Activated T-helper 1 cell treated with anti-CD3 and anti-CD28 coated beads, Interleukin-12 subunit alpha, Interleukin-12 subunit beta, Interleukin-2, Interleukin-4 antibody, amounts not matched to agents 30 ng/mL and 10 ng/mL and 1 ng/mL, durations not matched to agents 14 hours and 24 hours and 36 hours (primary cell): ENCODE data around the gene CREB5. TPM values are rescaled to one million over a fixed set of nuclear protein-coding genes. Genes with fewer than 3 reads are reported as not detected.

ENCODE experiments used
- DNase-seq: peaks from one replicate; pipeline ENCODE4 v3.0.0; 2021; ENCODE audit warnings: low spot score
- H3K27ac Mint-ChIP-seq: one replicate; pipeline ENCODE4 v1.8.0; 2021; ENCODE audit warnings: mild to moderate bottlenecking, mixed read lengths
- H3K27me3 Mint-ChIP-seq: one replicate; pipeline ENCODE4 v1.8.0; 2022; ENCODE audit warnings: mild to moderate bottlenecking, moderate library complexity, mixed read lengths; ENCODE audit not compliant: insufficient read depth
- H3K36me3 Mint-ChIP-seq: one replicate; pipeline ENCODE4 v1.8.0; 2021; ENCODE audit warnings: low read depth, mixed read lengths
- H3K4me1 Mint-ChIP-seq: one replicate; pipeline ENCODE4 v1.8.0; 2021; ENCODE audit warnings: low read depth, mixed read lengths
- H3K4me3 Mint-ChIP-seq: one replicate; pipeline ENCODE4 v1.8.0; 2021; ENCODE audit warnings: mild to moderate bottlenecking, moderate library complexity, mixed read lengths
- H3K9me3 Mint-ChIP-seq: one replicate; pipeline ENCODE4 v1.8.0; 2021; ENCODE audit warnings: mixed read lengths
- intact Hi-C: fragments of 100-400 bp; cut with micrococcal nuclease; formaldehyde crosslinking; loops from one replicate; pipeline ENCODE4 v1.15.1; 2024
- total RNA-seq: library from RNA; stranded (reverse); gene quantifications from 2 replicates; pipeline ENCODE4 v1.2.3, GENCODE V29; 2022

Gene CREB5
- total RNA-seq, 1 donor from 2014 or later, result not detected

- Mint-ChIP-seq H3K4me1 (peaks cover 28% of the 10 kb centered on the region), H3K36me3 (peaks cover 2% of the 10 kb centered on the region), H3K27me3 (peaks cover 56% of the 10 kb centered on the region), H3K27ac (peak overlapping the region; percentile 86), H3K4me3 (peak overlapping the region; percentile 84), H3K9me3 (no peaks in the 10 kb centered on the region)
- intact Hi-C loops, result no loop called here
- DNase-seq, result no peak
Observed at GRCh38 chr7:28409716-28410627, 2.3 kb upstream of the CREB5 start.

DNA sequence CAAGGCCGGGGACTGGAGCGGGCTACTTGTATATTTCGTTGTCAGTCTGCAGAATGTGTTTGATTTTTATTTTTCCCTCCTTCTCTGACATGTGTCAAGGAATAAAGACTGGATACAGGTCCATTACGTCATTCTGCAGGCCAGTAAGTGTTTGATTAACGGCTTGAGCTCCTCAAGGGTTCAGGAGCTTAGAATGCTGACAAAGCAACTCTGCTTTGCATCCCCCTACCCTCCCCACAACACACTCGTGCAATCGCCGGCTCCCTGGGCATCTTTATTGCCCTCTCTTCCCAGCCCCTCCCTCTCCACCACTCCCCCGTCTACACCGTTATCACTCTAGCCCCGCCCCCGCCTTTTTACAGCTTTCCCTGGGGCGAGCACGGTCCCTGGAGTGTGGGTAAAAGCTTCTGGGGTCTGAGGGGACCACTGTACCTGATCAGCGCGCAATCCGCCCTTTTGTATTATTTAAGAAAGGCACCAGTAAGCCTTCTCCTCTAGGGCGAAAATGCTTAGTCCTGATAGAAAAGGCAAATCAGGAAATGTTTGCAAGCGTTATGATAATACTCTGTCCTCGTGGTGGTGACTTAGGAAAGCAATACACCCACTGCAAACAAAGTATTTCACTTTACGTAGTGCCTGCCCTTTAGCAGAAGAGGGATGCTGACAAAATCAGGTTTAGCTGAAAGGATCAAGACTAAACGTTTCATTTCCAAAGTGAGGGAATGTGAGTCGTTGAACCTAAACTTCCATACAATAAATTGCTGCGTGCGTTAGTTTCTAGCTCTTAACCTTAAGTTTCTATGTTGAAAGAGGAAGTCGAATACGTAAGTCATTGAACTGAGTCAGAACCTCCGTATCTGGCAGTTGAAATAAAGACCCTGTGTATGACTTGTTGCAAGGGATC lies 1.4 kb upstream of the CREB5 start:
- DNase-seq, result no peak
- Mint-ChIP-seq H3K27ac (no peak overlapping the region), H3K27me3 (peaks cover 58% of the 10 kb centered on the region), H3K4me3 (peak overlapping the region; percentile 64), H3K36me3 (peaks cover 2% of the 10 kb centered on the region), H3K9me3 (no peaks in the 10 kb centered on the region), H3K4me1 (peaks cover 24% of the 10 kb centered on the region)
- intact Hi-C loops, result no loop called here

DNA sequence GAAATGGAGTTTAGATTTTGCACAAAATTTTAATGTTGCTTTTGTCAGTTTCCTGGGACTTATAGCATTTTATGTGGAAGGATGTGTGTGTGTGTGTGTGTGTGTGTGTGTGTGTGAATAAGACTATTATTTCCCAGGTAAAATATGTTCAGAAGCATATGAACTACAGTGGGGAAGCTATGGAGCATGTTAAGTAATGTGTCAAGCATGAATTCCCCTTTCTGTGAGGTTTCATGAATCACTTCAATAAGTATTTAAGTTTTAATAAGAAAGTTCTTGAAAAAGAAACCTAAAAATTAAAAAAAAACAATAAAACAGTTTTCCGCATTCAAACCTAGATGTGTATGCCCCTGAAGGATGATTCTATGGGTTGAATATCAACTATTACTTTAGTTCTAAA lies 693 bp downstream of the CREB5 start:
- H3K4me3 Mint-ChIP-seq, result no peak overlapping the region
- intact Hi-C loops, result no loop called here
- H3K27me3 Mint-ChIP-seq, result peaks cover 54% of the 10 kb centered on the region
- H3K36me3 Mint-ChIP-seq, result peaks cover 2% of the 10 kb centered on the region
- no peak for DNase-seq
- no peak overlapping the region for H3K27ac Mint-ChIP-seq
- peaks cover 23% of the 10 kb centered on the region for H3K4me1 Mint-ChIP-seq
- H3K9me3 Mint-ChIP-seq, result no peaks in the 10 kb centered on the region

- no peak overlapping the region for H3K27ac Mint-ChIP-seq
- peaks cover 51% of the 10 kb centered on the region for H3K27me3 Mint-ChIP-seq
- peaks cover 2% of the 10 kb centered on the region for H3K36me3 Mint-ChIP-seq
- intact Hi-C loops, result no loop called here
- H3K9me3 Mint-ChIP-seq, result no peaks in the 10 kb centered on the region
- H3K4me3 Mint-ChIP-seq, result no peak overlapping the region
- no peak for DNase-seq
- H3K4me1 Mint-ChIP-seq, result peaks cover 13% of the 10 kb centered on the region
Observed at GRCh38 chr7:28414453-28414852, 2.1 kb downstream of the CREB5 start.

DNA sequence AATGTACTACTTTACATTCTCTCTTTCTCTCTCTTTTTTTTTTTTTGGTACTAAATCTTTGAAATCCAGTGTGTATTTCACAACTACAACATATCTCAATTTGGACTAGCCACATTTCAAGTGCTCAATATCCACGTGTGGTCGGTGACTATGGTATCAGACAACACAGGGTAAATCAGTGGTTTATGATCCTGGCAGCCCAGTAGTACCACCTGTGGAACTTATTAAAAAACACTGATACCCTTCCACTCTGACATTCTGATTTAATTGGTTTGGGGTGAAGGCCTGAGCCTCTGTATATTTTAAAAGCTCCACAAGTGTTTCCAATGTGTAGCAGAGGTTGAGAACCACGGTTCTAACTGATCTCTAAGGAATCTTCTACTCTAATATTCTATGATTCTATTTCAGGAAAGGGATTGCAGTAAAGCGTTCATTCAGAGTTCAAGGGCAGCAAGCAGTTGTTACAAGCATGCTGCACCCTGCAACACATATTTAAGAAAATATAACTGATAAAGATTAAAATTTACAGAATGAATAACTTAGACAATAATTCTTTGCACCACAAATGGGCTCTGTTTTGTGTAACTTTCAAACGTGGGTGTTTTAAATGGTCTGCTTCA lies 5.1 kb downstream of the CREB5 start:
- DNase-seq, result no peak
- no peaks in the 10 kb centered on the region for H3K36me3 Mint-ChIP-seq
- H3K9me3 Mint-ChIP-seq, result no peaks in the 10 kb centered on the region
- no peaks in the 10 kb centered on the region for H3K4me1 Mint-ChIP-seq
- intact Hi-C loops, result no loop called here
- peaks cover 32% of the 10 kb centered on the region for H3K27me3 Mint-ChIP-seq
- H3K27ac Mint-ChIP-seq, result no peak overlapping the region
- H3K4me3 Mint-ChIP-seq, result no peak overlapping the region

DNA sequence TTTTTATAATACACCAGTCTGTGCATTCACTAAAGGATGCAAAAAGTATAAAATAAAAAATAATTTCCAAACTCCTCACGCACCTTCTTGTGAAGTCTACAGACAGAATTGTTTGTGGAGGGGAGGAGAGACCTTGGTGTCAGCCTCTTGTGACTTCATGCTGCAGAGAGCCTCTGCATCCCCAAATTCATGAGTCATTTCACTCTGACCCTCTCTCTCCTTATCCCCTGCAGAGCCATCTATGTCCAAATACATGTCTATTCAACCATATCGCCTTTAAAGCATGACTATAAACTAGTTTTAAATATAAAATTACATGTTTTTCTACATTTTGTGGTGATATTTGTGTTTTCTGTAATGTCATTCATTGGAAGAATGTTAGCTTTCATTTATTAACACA lies 6.0 kb downstream of the CREB5 start:
- no peak for DNase-seq
- H3K9me3 Mint-ChIP-seq, result no peaks in the 10 kb centered on the region
- no peaks in the 10 kb centered on the region for H3K36me3 Mint-ChIP-seq
- no peak overlapping the region for H3K4me3 Mint-ChIP-seq
- intact Hi-C loops, result no loop called here
- no peak overlapping the region for H3K27ac Mint-ChIP-seq
- no peaks in the 10 kb centered on the region for H3K4me1 Mint-ChIP-seq
- H3K27me3 Mint-ChIP-seq, result peaks cover 26% of the 10 kb centered on the region

DNA sequence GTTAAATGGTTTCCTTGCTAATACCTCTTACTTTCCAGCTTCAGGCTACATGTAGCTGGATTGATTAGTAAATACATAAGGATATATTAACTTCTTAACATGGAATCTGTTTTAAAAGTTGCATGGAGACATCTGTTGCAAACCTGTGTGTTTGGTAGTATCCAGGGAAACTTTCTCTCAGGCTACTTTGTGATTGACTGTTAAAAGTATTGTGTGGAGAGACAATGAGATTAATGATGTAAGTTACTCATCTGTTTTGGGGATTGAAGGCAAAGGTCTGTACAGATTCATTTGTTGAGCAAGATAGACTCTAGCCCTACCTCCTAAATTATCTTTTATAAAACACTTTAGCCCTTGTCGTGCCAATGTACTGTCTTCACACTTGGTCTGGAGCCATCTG lies 6.6 kb downstream of the CREB5 start:
- Mint-ChIP-seq H3K27ac (no peak overlapping the region), H3K27me3 (peaks cover 19% of the 10 kb centered on the region), H3K9me3 (no peaks in the 10 kb centered on the region), H3K4me1 (no peaks in the 10 kb centered on the region), H3K4me3 (no peak overlapping the region), H3K36me3 (no peaks in the 10 kb centered on the region)
- intact Hi-C loops, result no loop called here
- no peak for DNase-seq

DNA sequence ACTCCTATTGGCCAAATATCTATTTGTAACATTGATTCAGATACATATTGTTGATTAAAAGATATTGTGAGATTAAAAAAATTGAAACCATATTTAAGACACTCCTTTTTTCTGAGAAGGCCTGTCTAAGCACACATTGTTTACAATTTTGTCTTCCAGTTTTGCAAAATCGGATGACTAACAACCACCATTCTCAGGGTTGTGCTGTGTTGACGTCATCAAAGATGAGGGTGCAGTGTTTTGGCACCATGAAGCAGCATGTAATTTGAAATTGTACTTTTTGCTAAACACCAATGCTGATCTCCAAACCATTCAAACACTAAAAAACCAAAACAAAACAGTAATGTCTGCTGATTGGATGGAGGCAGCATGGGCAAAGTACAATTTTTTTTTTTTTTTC lies 7.4 kb downstream of the CREB5 start:
- Mint-ChIP-seq H3K36me3 (no peaks in the 10 kb centered on the region), H3K9me3 (no peaks in the 10 kb centered on the region), H3K27me3 (peaks cover 16% of the 10 kb centered on the region), H3K4me1 (no peaks in the 10 kb centered on the region), H3K27ac (no peak overlapping the region), H3K4me3 (no peak overlapping the region)
- intact Hi-C loops, result no loop called here
- no peak for DNase-seq

GRCh38 chr7:28423112-28423511 lies 10.8 kb downstream of the CREB5 start:
- intact Hi-C loops, result no loop called here
- Mint-ChIP-seq H3K27ac (no peak overlapping the region), H3K36me3 (no peaks in the 10 kb centered on the region), H3K27me3 (peaks cover 11% of the 10 kb centered on the region), H3K4me1 (no peaks in the 10 kb centered on the region), H3K4me3 (no peak overlapping the region), H3K9me3 (no peaks in the 10 kb centered on the region)
- no peak for DNase-seq

DNA sequence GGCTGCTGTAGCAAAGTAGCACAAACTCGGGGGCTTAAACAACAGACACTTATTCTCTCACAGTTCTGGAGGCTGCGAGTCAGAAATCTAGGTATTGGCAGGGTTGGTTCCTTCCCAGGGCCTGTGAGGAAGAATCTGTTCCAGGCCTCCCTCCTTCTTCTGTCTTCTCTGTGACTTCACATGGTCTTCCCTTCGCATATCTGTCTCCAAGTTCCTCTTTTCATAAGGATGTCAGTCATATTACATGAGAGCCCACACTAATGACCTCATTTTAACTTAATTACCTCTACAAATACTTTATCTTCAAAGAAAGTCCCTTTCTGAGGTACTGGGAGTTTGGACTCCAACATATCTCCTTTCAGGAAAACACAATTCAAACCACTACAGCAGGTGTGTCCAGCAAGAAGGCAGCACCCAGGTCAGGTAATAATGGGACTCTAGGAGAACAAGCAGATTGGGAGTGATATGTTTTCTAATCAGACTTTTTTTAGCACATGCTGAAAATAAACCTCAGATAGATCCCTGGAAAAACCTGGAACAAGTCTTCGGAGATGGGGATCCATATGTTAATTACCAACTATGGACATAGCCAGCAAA lies 11.7 kb downstream of the CREB5 start:
- intact Hi-C loops, result no loop called here
- Mint-ChIP-seq H3K27ac (no peak overlapping the region), H3K4me3 (no peak overlapping the region), H3K9me3 (no peaks in the 10 kb centered on the region), H3K27me3 (peaks cover 11% of the 10 kb centered on the region), H3K36me3 (no peaks in the 10 kb centered on the region), H3K4me1 (no peaks in the 10 kb centered on the region)
- no peak for DNase-seq

- Mint-ChIP-seq H3K27ac (no peak overlapping the region), H3K27me3 (peaks cover 7% of the 10 kb centered on the region), H3K4me1 (no peaks in the 10 kb centered on the region), H3K4me3 (no peak overlapping the region), H3K36me3 (no peaks in the 10 kb centered on the region), H3K9me3 (no peaks in the 10 kb centered on the region)
- DNase-seq, result no peak
- intact Hi-C loops, result no loop called here
Observed at GRCh38 chr7:28425496-28425895, 13.2 kb downstream of the CREB5 start.

- H3K4me3 Mint-ChIP-seq, result no peak overlapping the region
- no peaks in the 10 kb centered on the region for H3K4me1 Mint-ChIP-seq
- intact Hi-C loops, result no loop called here
- no peaks in the 10 kb centered on the region for H3K9me3 Mint-ChIP-seq
- no peak for DNase-seq
- H3K36me3 Mint-ChIP-seq, result no peaks in the 10 kb centered on the region
- H3K27me3 Mint-ChIP-seq, result peaks cover 7% of the 10 kb centered on the region
- no peak overlapping the region for H3K27ac Mint-ChIP-seq
Observed at GRCh38 chr7:28427236-28427635, 14.9 kb downstream of the CREB5 start.
